Heart right ventricle (tissue), 16 donors: ENCODE results near the gene LGR5. TPM values are rescaled to one million over a fixed set of nuclear protein-coding genes. Genes with fewer than 3 reads are reported as not detected.
A peak's percentile ranks its signal among the peaks of the same experiment; 100 is the strongest.

Source experiments
- ATAC-seq, 8 donors: fragments of 200-7000 bp; cut with Tn5 transposase; one replicate each; pipeline ENCODE4 v1.9.1; 2020; ENCODE audit warnings: mild to moderate bottlenecking in 8 of 8, moderate library complexity in 8 of 8, moderate number of reproducible peaks in 1 of 8
- DNase-seq, 2 donors: peaks; one replicate each; pipeline ENCODE4 v3.0.0-alpha.2; 2020
- H3K27ac ChIP-seq, 10 donors: fragments of 200-600 bp; sonication (generic) in 2 of 10; one replicate each; pipeline versions ENCODE4 v1.5.0 to v1.8.0; 2020 to 2022; ENCODE audit warnings: mild to moderate bottlenecking in 3 of 10
- H3K27me3 ChIP-seq, 7 donors: fragments of 200-600 bp; one replicate each; pipeline ENCODE4 v1.8.0; 2021 to 2022; ENCODE audit warnings: mild to moderate bottlenecking in 2 of 7
- H3K36me3 ChIP-seq, 9 donors: fragments of 200-600 bp; sonication (generic) in 1 of 9; one replicate each; pipeline versions ENCODE4 v1.5.0 to v1.8.0; 2020 to 2022; ENCODE audit warnings: mild to moderate bottlenecking in 2 of 9
- H3K4me1 ChIP-seq, 9 donors: fragments of 200-600 bp; sonication (generic) in 1 of 9; one replicate each; pipeline versions ENCODE4 v1.5.0 to v1.8.0; 2020 to 2022; ENCODE audit warnings: mild to moderate bottlenecking in 4 of 9
- H3K4me3 ChIP-seq, 10 donors: fragments of 200-600 bp; sonication (generic) in 2 of 10; one replicate each; pipeline versions ENCODE4 v1.5.0 to v1.8.0; 2020 to 2022; ENCODE audit warnings: mild to moderate bottlenecking in 7 of 10, moderate library complexity in 2 of 10
- H3K9me3 ChIP-seq, 11 donors: fragments of 200-600 bp in 10 of 11; sonication (generic) in 2 of 11; one replicate each; pipeline versions ENCODE4 v1.5.0 to v1.8.0; 2013 to 2022; ENCODE audit warnings: mild to moderate bottlenecking in 2 of 11, control low read depth in 1 of 11, moderate library complexity in 1 of 11
- WGBS, 2 donors: extraction: QIAGEN DNeasy Blood & Tissue Kit; methylation state at CpG; one replicate each; pipeline ENCODE4 v1.1.7; 2013; ENCODE audit warnings: inconsistent platforms in 1 of 2; 5-methylcytosine and 5-hydroxymethylcytosine counted together
- intact Hi-C, 10 donors: fragments of 100-400 bp; cut with DNase I; formaldehyde crosslinking; loops; one replicate each; pipeline versions ENCODE4 v1.11.1 to v1.14.2; 2022
- polyA plus RNA-seq, 2 donors: library from polyadenylated mRNA; stranded (reverse); fragments of 200-250 nt; gene quantifications; one replicate each; pipeline ENCODE4 v1.2.3, GENCODE V29; 2013
- total RNA-seq, 10 donors: library from RNA; stranded (reverse); fragmentation: NEBNext Ultra II Directional in 3 of 10; extraction: Animal tissue kit (Norgen Biotek cat#: 25700) in 3 of 10; gene quantifications; one replicate each; pipeline versions ENCODE4 v1.2.1 to v1.2.4, GENCODE V29; 2021 to 2023
- TF ChIP-seq, protein P1 (sequence below), 9 donors: fragments of 200-600 bp; sonication (generic) in 2 of 9; IDR thresholded peaks; one replicate each; pipeline versions ENCODE4 v1.5.0 to v1.8.0; 2021 to 2022; ENCODE audit warnings: antibody characterized with exemption in 9 of 9, mild to moderate bottlenecking in 5 of 9, moderate library complexity in 1 of 9
- donor health status: Arrhythmogenic right ventricular cardiomyopathy.
- donor health status: ischemic (EF 13 %, LVEDD 7.1; RV severe dilation, severe dysfunction).
- donor health status: healthy with polysubstance abuse.
- donor health status: DM: no; HTN: yes; CAD: no.
- donor health status: DM: no; HTN: no; CAD: no.
- donor health status: ischemic (EF 25% LVEDD 6.9; RV normal size, moderate dysfunction).
- donor health status: ischemic (EF 25% LVEDD 5.7; RV mildly dilated, moderate dysfunction).
- donor health status: healthy.
- donor health status: DM: yes; HTN: yes; CAD: no.
- donor health status: Ischemic cardiomyopathy.
- donor health status: ischemic (EF 35%, LVEDD 5.7; RV mildly dilated, moderate dysfunction).
- donor health status: nonischemic (EF 11% LVEDD 7.7; RV severe dilation, severe dysfunction).
- donor health status: DM: yes; HTN: yes; CAD: no.
- donor health status: PGD.
- donor health status: ischemic (EF 29% LVEDD 5.4; RV normal size, mild dysfunction).
- donor health status: nonischemic (EF 23%, LVEDD 6.1; RV moderate dilation, normal function).

Gene LGR5
- total and polyA plus RNA-seq, 12 donors: 0.06 to 0.37 (median 0.07) TPM; not detected in 9

DNA sequence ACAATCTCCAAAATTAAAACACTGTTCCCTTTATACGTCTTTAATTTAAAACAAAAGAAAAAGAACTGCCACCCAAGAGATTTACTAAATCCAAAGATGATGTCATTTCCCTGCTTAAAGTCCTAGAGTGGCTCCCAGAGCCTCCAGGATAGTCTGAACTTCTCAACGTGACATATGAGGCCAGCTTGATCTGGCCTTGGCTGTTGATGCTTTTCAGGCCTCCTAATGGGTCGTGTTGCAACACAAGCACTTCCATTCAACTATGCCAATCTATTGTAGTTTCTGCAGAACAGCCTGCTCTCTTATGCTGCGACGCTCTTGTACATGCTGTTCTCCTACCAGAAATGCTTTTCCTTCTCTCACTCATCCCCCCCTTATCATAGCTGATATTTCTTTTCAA lies 35.7 kb downstream of the LGR5 start:
- TF ChIP-seq, protein P1, sequence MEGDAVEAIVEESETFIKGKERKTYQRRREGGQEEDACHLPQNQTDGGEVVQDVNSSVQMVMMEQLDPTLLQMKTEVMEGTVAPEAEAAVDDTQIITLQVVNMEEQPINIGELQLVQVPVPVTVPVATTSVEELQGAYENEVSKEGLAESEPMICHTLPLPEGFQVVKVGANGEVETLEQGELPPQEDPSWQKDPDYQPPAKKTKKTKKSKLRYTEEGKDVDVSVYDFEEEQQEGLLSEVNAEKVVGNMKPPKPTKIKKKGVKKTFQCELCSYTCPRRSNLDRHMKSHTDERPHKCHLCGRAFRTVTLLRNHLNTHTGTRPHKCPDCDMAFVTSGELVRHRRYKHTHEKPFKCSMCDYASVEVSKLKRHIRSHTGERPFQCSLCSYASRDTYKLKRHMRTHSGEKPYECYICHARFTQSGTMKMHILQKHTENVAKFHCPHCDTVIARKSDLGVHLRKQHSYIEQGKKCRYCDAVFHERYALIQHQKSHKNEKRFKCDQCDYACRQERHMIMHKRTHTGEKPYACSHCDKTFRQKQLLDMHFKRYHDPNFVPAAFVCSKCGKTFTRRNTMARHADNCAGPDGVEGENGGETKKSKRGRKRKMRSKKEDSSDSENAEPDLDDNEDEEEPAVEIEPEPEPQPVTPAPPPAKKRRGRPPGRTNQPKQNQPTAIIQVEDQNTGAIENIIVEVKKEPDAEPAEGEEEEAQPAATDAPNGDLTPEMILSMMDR (IDR thresholded peaks at IDR 0.05): no peak
- Histone ChIP-seq H3K4me1 (no peaks in the 10 kb centered on the region), H3K4me3 (no peak overlapping the region), H3K27ac (no peak overlapping the region), H3K36me3 (no peaks in the 10 kb centered on the region), H3K9me3 (no peaks in the 10 kb centered on the region), H3K27me3 (peaks cover 0 to 4% (median 0%) of the 10 kb centered on the region in 7 donors)
- peak in 7 of 8 donors; percentile 42 to 91 (median 67) for ATAC-seq
- DNase-seq: no peak
- intact Hi-C loops: no loop called here
- WGBS, 2 donors: 45 to 52% methylated on average over 5 of the region's 5 CpGs

DNA sequence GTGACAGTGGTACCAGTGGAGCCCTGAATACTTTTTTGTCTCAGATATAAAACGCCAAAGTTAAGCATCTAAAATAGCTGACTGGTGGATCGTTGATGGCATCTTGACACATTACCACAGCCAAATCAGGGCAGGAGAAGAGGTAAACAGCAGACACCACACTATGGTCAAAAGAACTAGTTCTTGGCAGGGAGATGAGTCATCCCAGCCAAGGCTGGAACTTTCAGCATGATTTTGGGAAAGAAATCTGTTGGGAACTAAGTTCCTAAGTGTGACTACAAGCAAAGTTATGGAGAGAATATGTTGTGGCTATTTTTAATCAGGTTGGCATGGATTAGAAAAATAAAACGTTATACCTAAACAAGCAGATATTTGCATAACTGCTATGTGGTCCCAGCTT lies 36.9 kb downstream of the LGR5 start:
- DNase-seq: no peak
- H3K27ac ChIP-seq: no peak overlapping the region
- TF ChIP-seq, protein P1 (IDR thresholded peaks at IDR 0.05): no peak
- no peaks in the 10 kb centered on the region for H3K4me1 ChIP-seq
- ATAC-seq: peak in 2 of 8 donors; percentile 18 to 52
- H3K9me3 ChIP-seq: no peaks in the 10 kb centered on the region
- H3K36me3 ChIP-seq: no peaks in the 10 kb centered on the region
- 61 to 67% methylated on average over 3 of the region's 3 CpGs for WGBS, 2 donors
- intact Hi-C loops: no loop called here
- H3K4me3 ChIP-seq: no peak overlapping the region
- peaks cover 0 to 4% (median 0%) of the 10 kb centered on the region in 7 donors for H3K27me3 ChIP-seq

DNA sequence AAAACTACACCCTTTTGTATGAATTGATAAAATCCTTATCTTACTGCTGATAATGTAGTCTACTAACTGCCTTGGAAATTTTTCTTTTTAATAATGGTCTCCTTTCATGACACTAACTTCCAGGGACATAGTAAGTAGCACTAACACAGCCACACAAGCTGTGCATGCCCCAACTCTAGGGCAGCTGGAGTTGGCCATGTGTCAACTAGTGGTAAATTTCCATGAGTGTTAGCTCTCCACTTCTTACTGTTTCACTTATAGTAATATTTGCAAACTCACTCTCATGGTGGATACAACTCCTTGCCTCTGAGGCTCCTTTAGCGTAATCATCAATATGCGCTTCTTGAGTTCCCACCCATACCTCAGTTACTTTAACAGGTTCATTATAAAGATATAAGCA lies 38.0 kb downstream of the LGR5 start:
- intact Hi-C loops: no loop called here
- DNase-seq (no peak), ATAC-seq (no peak)
- no peak overlapping the region for H3K4me3 ChIP-seq
- TF ChIP-seq, protein P1 (IDR thresholded peaks at IDR 0.05): no peak
- no peaks in the 10 kb centered on the region for H3K4me1 ChIP-seq
- H3K36me3 ChIP-seq: no peaks in the 10 kb centered on the region
- H3K9me3 ChIP-seq: no peaks in the 10 kb centered on the region
- WGBS, 2 donors: 97 to 98% methylated on average over 2 of the region's 2 CpGs
- no peak overlapping the region for H3K27ac ChIP-seq
- no peaks in the 10 kb centered on the region for H3K27me3 ChIP-seq

DNA sequence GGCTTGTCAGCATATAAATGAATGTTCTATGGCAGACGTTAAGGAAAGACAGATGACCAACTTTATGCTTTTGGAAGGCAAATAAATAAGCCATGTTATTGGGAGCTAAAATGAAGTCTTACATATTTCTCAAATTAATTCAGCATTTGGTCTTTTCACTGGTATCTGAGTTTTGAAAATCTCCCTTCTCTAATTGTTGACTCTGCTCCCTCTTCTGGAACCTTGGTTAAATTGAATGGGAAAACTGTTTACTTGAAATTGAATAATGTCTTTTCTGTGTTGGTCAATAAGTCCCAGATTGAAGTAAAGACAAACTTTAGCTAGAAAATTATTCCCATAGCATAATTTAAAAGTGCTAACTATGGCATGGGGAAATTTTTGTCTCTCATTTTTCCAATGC lies 38.7 kb downstream of the LGR5 start:
- intact Hi-C loops: no loop called here
- WGBS, 2 donors: 57 to 60% methylated on average over 1 of the region's 1 CpG
- ATAC-seq (no peak), DNase-seq (no peak)
- H3K4me1 ChIP-seq: no peaks in the 10 kb centered on the region
- no peaks in the 10 kb centered on the region for H3K36me3 ChIP-seq
- no peak overlapping the region for H3K4me3 ChIP-seq
- no peak overlapping the region for H3K27ac ChIP-seq
- H3K9me3 ChIP-seq: no peaks in the 10 kb centered on the region
- H3K27me3 ChIP-seq: no peaks in the 10 kb centered on the region
- TF ChIP-seq, protein P1 (IDR thresholded peaks at IDR 0.05): no peak
